ENCODE data around the gene SRGAP1.

Gene SRGAP1

GRCh38 chr12:63977441-63977840, 132.9 kb downstream of the SRGAP1 start:
- DNase-seq: no peak

- DNase-seq: no peak
These were observed 134.0 kb downstream of the SRGAP1 start for GRCh38 chr12:63978519-63978918.

GRCh38 chr12:63980211-63980610, 135.7 kb downstream of the SRGAP1 start:
- DNase-seq: no peak

GRCh38 chr12:63981343-63981742, 136.8 kb downstream of the SRGAP1 start:
- DNase-seq: no peak

GRCh38 chr12:63982604-63983295, 138.2 kb downstream of the SRGAP1 start:
- DNase-seq: no peak

GRCh38 chr12:63985456-63985855, 141.0 kb downstream of the SRGAP1 start:
- DNase-seq: no peak

- DNase-seq: no peak
These were observed 141.4 kb downstream of the SRGAP1 start for GRCh38 chr12:63985945-63986344.

GRCh38 chr12:63989301-63989845, 144.9 kb downstream of the SRGAP1 start:
- no peak for DNase-seq

- no peak for DNase-seq
These were observed 146.5 kb downstream of the SRGAP1 start for GRCh38 chr12:63990828-63991547.

GRCh38 chr12:63994704-63995103, 150.2 kb downstream of the SRGAP1 start:
- DNase-seq: no peak

- no peak for DNase-seq
These were observed 151.0 kb downstream of the SRGAP1 start for GRCh38 chr12:63995512-63995911.

GRCh38 chr12:63996556-63996955, 152.1 kb downstream of the SRGAP1 start:
- no peak for DNase-seq

- DNase-seq: no peak
These were observed 152.7 kb downstream of the SRGAP1 start for GRCh38 chr12:63997198-63997597.

- no peak for DNase-seq
These were observed 154.1 kb downstream of the SRGAP1 start for GRCh38 chr12:63998584-63998983.

GRCh38 chr12:63999853-64000252, 155.4 kb downstream of the SRGAP1 start:
- no peak for DNase-seq

GRCh38 chr12:64001439-64001838, 156.9 kb downstream of the SRGAP1 start:
- no peak for DNase-seq

- DNase-seq: no peak
These were observed 160.1 kb downstream of the SRGAP1 start for GRCh38 chr12:64004641-64005040.

GRCh38 chr12:64006211-64006825, 161.8 kb downstream of the SRGAP1 start:
- DNase-seq: no peak

GRCh38 chr12:64007853-64008252, 163.4 kb downstream of the SRGAP1 start:
- no peak for DNase-seq

GRCh38 chr12:64008596-64008995, 164.1 kb downstream of the SRGAP1 start:
- no peak for DNase-seq

- no peak for DNase-seq
These were observed 165.0 kb downstream of the SRGAP1 start for GRCh38 chr12:64009321-64010068.

- DNase-seq: no peak
These were observed 165.7 kb downstream of the SRGAP1 start for GRCh38 chr12:64010069-64010686.

- DNase-seq: no peak
These were observed 172.0 kb downstream of the SRGAP1 start for GRCh38 chr12:64016521-64016920.
